Stimulated activated naive CD8-positive, alpha-beta T cell treated with anti-CD3 and anti-CD28 coated beads, Interleukin-15, Interleukin-2, amounts not matched to agents 100 U/mL and 50 U/mL, for 24 hours (primary cell): ENCODE measurements around the gene MSMP.

Experiments
- ATAC-seq: fragments of 150-1000 bp; cut with Tn5 transposase; one replicate; pipeline ENCODE4 v1.10.0; 2021
- DNase-seq: peaks from one replicate; pipeline ENCODE4 v3.0.0; 2021

MSMP gene

DNA sequence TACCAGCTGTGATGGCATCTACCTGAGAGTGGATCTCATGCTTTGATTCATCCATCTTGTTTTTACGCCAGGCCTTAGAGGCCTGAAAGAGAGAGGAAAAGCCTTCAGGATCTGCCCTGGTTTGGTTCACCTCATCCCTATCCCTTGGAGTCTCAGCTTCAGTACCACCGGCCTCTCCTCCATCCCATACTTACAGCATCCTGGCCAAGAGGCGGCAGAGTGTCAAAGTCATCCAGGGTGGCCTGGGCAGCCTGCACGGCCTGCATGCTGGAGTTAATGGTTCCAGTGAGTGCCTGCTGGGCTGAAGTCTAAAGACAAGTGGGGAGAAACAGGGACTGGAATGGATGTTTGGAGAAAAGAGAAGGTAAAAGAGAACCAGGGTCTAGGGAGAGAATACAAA, 34.5 kb downstream of the MSMP start:
- no peak for DNase-seq
- ATAC-seq: no peak

DNA sequence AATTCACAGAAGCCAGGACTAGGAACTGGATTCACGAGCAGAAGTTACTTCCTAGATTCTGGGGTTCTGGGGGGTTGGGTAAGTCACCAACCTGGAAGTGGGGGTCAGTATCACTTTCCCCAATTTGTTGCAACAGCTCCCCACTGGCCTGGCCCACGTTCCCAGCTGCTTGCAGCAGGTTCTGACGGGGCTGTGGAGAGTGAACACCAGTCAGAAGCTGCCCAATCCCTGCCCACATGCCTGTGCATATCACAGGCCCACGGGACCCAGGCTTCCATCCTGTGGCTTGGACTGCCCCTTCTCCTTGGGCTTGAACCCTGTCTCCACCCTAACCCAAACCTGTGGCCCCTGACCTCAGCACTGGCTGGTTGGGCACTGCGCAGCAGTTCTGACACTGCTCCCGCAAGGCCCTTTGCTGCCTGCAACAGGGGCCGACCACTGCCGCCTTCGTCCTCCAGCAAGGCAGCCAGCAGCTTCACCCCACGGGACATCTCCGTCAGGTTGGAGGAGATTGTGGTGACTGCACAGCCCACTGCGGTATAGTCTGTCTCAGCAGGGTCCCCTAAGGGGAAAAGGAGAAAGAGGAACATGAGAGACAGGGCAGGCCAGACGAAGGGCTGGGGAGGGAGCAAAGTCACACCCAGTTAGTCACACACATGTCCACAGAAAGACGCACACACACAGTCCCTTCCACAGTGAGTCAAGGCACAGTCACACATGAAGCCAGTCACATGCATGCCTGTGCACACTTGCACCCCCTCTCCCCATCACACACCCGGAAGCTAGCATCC, 35.2 kb downstream of the MSMP start:
- no peak for ATAC-seq
- no peak for DNase-seq

DNA sequence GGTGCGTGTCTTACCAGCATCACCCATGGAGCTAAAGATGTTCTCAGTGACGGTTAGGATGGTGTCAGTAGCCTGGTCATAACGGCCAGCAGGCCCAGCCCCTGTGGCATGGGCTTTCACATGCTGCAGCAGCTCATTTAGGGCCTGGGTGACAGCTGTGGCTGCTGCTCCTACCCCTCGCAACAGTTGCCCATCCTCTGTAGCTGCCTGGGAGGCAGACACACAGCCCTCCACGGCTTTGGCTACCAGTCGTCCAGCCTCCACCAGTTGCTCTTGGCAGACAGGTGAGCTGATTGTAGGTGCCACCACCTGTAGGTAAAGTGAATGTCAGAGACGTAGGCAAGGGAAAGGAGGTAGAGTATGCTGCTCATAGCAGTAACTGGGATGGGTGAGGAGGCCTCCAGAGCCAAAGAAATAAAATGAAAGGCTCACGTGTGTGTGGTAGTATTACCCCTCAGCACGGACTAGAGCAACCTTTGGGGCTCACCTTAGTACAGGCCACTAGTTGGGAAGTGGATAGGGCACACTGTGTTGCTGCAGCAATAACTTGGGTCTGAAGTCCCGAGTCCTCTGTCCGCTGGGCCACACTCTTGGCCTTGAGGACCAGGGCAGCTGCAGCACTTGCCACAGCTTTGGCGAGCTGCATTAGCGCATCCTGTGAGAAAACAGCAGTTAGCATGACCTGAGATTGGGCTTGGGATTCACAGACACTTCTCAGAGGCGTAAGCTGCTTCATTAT, 36.8 kb downstream of the MSMP start:
- ATAC-seq (no peak), DNase-seq (no peak)

DNA sequence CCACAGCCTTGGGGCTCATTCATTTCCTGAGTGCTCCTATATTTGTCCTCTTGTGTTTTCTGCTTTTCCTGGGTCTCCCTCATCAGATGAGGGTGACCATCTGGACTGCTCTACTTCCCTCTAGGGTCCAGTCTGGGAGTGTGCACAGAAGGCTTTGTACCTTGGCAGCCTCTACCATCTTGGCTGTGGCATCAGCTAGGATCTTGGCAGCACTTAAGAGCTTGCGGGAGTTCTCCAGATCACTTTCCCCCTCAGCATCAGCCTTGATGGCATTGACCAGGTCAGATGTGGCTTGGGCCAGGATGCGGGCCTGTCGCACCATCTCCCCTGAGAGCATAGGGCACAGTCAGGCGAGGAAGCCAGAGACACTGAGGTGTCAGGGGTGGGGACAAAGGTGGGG, 37.8 kb downstream of the MSMP start:
- ATAC-seq (no peak), DNase-seq (no peak)

DNA sequence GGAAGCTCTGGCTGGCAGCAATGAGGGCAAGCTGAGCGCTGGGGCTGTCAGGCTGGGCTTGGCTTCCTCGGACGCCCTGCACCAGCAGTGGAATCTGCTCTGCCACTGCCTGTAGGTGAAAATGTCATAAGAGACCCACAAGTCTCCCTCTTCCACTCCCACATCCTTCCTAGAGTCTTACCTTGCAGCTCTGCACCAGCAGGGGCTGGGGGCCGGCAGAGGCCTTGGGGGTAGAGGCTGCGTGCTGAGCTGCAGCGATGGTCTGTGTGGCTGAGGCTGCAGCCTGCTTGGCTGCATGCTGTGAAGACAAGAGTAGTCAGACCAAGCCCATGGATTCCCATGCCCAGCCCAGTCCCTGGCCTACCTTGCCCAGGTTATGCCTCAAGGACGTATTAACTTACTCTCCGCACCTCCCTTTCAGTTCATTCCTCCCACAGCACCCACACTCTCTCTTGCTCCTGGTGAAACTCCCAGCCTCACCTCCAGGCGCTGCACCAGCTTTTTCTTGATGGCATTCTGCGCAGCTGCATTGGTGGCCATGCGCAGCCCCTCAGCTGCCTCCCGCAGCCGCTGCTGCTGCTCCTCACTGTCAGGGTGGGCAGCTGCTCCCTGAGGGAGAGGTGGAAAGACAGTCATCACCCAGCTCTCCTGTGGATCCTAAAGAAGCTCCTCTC, 39.4 kb downstream of the MSMP start:
- ATAC-seq (no peak), DNase-seq (no peak)

DNA sequence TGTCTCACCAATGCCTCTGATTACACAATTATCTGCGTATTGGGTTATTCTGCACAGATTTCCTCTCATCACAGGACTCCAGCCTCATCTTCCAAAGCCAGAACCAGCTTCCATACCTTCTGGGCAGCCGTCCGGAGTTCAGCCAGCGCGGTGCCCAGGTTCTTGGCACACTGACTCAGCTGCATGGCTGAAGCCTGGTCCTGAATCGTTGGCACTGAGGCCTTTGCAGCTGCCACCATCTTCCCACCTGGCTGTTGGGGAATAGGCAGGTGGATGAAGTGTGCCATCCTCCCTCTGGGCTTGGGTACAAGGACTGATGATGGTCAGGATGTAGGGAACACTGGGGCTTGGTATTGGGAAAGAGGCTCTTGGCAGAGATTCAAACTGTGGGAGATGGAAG, 40.0 kb downstream of the MSMP start:
- DNase-seq (no peak), ATAC-seq (no peak)

DNA sequence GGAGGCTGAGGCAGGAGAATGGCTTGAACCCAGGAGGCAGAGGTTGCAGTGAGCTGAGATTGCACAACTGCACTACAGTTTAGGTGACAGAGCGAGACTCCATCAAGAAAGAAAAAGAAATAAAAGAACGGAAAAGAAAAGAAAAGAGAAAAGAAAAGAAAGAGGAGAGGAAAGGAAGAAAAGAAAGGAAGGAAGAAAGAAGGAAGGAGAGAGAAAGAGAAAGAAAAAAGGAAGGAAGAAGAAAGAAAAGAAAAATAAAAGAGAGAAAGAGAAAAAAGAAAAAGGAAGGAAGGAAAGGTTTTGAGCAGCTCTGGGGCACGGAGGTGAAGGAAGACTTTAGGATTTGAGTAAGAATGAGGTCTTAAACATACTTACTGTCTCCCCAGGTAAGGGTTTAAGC, 40.5 kb downstream of the MSMP start:
- no peak for DNase-seq
- no peak for ATAC-seq

DNA sequence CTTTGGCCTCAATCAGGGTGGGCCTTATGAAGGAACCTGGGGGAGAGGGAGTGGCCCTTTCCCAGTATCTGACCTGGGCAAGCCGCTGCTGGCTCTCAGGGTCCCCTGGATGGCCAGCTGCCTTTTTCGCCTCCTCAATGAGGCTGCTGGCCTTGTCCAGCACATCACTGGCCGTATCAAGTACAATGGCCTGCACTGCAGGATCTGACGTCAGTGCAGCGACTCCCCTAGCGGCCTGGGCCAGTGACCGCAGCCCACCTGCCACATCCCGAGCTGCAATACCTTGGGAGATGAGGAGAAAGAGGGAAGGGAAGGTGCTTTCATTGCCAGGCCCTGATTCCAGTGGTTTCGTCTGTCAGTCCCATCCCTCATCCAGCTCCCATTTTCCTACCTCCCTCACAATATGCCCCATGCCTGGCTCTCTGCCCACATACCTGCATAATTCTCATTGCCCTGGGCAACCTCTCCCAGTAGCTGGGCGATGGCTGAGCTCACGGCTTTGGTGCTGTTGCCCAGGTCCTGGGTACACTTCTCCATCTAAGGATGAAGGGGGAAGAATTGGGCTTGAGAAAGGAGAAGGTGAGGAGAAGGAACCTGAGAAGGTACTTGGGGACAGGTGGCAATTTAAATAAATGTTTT, 41.2 kb downstream of the MSMP start:
- ATAC-seq (no peak), DNase-seq (no peak)

DNA sequence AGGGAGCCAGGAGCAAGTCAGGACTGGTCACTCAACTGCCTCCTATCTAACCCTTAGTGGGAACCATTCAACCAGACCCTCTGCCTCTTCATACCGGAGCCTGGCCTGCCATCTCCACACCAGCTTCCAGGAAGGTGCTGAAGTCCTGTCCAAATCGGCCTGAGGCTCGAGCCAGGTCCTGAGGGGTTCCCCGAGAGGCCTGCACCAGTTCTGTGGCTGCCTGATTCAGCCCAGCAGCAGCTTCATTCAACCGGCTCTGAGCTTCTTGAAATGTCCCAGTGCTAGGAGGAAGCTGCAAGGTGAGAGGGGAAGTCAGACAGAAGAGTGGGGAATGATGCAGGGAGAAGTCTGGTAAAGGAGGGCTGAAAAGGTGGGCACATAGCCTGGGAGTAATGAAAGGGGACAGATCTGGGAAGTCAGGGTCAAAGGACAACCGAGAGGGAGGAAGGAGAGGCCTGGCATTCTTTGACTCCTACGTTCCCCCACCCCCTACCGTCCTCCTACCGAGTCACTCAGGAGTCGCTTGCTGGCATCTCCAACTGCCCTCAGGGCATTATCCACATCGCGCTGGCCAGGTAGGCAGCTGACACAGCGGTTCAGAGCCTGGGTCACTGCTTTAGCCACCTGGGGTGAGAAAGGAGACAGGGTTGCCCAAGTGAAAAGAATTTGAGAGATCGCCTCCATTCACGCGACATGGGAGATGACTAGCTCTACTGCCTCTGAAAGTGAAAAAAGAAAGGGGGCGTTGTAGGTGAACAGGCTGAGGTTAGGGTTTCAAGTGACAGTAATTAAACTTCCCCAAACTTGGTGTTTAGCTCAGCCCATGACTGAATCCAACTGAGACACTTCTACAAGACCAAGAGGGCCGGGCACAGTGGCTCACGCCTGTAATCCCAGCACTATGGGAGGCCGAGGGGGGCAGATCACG, 42.3 kb downstream of the MSMP start:
- DNase-seq: no peak
- ATAC-seq: no peak

DNA sequence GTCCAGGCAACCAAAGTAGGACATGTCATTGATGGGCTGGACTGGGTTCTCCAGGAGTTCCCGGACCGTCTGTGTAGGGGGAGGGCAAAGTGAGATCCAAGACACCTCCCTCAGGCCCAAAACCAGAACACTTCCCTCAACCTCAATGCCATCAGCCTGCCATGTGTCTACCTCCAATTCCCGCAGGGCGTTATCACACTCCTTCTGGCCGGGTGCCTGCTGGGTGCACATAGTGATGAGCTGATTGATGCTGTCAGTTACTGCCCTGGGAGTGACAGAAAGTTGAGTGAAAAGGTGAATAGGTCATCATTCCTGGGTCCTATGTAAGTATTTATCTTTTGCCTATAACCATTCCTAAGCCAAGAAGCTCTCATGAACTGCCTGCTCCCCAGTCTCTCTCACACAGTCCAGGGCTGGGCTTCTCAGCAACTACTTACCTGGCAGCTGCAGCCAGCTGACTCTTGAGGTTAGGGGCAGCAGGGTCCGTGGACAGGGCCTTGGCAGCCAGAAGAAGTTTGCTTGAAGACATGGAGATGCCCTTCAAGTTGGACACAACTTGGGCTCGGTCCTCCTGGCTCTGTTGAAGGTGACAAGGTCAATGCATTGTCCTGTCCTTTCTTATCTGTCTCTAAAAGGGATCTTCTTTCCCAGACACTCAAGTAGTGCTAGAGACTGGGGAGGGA, 43.1 kb downstream of the MSMP start:
- DNase-seq: no peak
- no peak for ATAC-seq

DNA sequence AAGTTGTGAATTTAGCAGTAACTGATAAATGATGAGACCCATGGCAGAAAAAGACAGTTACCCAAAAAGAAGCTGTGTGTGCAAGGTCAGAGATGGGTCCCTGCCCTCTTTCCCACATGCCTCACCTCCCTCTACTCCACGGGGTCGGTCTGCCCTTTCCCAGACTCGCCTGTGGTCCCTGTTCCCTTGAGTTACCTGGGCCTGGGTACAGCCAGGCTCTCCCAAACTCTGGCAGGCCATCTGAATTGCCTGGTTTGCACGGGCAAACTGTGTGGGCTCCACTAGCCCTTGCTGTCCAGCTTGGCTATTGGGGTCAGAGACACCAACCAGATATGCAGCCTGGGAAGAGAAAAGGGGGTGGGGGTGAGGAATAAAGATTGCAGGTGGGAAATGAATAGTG, 45.9 kb downstream of the MSMP start:
- ATAC-seq: no peak

DNA sequence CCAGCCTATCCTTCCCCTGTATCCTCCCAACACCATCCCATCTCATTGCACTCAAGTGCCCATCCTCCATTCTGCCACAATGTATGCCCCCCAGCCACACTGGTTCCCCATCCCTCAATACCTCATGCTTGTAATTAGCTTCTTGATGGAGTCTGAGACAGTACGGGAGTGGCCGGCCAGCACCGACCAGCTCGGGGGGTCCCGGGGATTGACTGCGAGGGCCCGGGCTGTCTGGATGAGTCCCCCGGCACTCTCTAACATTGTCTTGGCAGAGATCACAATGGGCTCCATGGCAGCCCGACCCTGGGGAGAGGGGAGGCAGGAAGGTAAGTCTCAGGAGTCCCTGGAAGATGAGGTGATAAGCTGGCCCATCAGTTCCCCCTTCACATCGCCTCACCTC, 47.1 kb downstream of the MSMP start:
- DNase-seq (no peak), ATAC-seq (no peak)

More for the DNA sequence above, 45.9 kb downstream of the MSMP start:
- DNase-seq: no peak

DNA sequence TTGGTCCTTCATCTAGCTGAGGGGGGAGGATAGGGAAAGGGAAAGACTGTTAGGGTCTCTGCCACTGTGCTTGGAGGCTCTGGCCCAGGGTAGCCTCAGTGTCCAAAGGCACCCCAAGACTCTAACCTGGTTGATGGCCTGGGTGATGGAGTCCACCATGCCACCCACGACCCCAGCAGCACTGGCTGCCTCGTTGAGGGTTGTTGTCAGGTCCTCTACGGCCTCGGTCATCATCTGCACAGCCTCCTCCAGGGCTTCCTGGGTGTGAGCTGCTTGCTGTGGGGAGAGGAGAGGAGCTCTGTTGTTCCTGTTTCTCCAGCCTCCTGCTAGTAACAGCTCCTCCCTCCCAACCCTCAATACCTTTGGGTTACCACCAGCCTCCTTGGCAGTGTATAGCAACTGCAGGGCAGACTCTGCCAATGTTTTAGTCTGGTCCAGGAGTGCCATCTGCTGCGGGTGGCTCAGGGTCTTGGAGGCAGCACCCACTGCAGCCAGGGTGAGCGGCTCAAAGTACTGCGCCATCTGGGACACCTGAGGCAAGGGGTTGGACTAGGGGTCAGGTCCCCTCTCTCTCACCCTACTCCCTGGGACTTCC, 48.1 kb downstream of the MSMP start:
- ATAC-seq (no peak), DNase-seq (no peak)

DNA sequence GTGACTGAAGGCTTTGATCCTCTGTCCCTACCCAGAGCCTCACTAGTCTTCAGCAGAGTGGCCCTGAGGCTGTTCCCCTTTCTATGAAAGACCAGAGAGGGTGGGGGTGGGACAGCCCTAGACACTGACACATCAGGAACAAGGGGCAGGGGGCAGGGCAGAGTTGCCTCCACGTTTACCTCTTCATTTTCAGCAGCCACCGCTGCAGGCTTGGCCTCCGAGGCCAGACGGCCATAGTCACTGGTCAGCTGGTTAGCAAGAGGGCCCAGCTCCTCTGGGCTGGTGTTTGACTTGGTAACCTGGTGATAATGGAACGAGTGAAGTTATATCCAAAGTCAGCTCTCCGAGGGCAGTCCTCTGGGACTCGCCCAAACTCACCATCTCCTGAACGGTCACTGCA, 48.7 kb downstream of the MSMP start:
- no peak for ATAC-seq
- no peak for DNase-seq

DNA sequence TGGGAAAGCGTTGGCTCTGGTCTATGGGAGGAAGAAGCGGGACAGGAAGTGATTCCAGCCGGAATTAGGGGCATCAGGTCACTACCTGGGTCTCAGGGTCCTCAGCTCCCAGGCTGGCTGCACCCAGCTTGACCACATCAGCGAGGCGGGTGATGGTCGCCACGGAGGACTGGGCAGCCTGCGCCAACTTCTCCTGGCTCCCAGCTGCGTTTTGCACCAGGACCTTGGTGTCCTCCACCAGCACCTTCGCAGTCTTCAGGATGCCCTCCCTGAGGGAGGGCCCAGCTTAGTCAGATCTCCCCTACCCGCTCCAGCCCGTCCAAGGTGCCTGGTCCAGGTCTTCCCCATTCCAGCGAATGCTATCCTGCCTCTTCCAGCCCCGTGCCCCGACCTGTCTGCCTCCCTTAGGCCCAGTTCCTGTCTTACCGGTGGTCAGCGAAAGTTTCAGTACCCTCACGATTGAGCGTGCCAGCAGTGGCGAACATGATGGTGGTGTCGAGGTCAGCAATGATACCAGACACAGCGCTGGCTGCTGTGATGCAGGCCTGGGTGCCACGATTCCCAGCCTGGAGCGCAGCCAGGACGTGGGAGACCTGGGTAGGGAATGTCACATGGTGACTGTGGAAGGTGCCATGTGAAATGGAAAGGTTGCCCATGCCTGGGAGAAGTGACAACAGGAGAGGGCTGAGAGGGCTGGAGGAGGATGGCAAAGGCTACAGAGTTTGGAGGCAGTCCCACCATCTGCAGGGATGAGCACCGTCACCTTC, 50.0 kb downstream of the MSMP start:
- no peak for ATAC-seq
- no peak for DNase-seq
